ENCODE data around the gene ARFGEF2.

ARFGEF2 gene

DNA sequence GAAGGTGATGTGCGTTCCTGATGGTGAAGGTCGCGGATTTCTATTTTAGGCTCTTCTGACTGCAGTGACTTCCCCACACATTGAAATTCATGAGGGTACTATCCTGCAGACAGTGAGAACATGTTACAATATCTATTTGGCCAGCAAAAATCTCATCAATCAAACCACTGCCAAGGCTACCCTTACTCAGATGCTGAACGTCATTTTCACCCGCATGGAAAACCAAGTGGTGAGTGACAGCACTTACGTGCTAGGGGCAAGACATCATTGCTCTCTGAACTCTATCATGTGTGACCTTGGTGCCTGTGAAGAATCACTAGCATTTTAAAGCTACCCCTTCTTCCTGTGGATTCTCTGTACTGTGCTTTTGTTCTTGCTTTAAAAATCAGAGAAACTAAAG lies 31.1 kb downstream of the ARFGEF2 start:
- H3K27me3 ChIP-seq (replicated peaks; ENCODE audit: control insufficient read depth, insufficient read depth, low read length), result no peaks in the 10 kb centered on the region
- no peak for DNase-seq (ENCODE audit: extremely low read depth, insufficient read length)
- H3K36me3 ChIP-seq (ENCODE audit: control insufficient read depth, insufficient read depth, low read length), result peaks cover 33% of the 10 kb centered on the region
- TF ChIP-seq, protein P1, sequence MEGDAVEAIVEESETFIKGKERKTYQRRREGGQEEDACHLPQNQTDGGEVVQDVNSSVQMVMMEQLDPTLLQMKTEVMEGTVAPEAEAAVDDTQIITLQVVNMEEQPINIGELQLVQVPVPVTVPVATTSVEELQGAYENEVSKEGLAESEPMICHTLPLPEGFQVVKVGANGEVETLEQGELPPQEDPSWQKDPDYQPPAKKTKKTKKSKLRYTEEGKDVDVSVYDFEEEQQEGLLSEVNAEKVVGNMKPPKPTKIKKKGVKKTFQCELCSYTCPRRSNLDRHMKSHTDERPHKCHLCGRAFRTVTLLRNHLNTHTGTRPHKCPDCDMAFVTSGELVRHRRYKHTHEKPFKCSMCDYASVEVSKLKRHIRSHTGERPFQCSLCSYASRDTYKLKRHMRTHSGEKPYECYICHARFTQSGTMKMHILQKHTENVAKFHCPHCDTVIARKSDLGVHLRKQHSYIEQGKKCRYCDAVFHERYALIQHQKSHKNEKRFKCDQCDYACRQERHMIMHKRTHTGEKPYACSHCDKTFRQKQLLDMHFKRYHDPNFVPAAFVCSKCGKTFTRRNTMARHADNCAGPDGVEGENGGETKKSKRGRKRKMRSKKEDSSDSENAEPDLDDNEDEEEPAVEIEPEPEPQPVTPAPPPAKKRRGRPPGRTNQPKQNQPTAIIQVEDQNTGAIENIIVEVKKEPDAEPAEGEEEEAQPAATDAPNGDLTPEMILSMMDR (IDR thresholded peaks at IDR 0.05; ENCODE audit: insufficient read depth, low read length, poor library complexity, severe bottlenecking), result no peak
- no peak overlapping the region for H3K4me3 ChIP-seq (replicated peaks; ENCODE audit: low read depth, low read length)

DNA sequence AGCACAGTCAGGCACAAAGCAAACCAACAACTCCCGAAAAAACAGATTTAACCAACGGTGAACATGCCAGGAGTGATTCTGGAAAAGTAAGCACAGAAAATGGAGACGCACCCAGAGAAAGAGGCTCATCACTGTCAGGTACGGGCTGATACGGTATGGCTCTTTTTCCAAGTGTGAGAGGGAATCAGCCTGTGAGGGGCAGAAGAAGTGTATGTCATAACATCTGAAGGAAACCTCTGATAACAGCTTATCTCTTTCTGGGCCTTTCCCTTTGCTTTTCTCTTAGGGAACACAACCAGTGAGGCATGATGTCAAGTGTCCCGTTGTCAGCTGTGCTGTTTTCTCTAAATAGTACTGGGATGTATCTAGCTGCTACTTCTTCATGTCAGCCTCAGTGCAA lies 32.1 kb downstream of the ARFGEF2 start:
- TF ChIP-seq, protein P1 (IDR thresholded peaks at IDR 0.05; ENCODE audit: insufficient read depth, low read length, poor library complexity, severe bottlenecking), result no peak
- H3K4me3 ChIP-seq (replicated peaks; ENCODE audit: low read depth, low read length), result no peak overlapping the region
- DNase-seq (ENCODE audit: extremely low read depth, insufficient read length), result no peak

DNA sequence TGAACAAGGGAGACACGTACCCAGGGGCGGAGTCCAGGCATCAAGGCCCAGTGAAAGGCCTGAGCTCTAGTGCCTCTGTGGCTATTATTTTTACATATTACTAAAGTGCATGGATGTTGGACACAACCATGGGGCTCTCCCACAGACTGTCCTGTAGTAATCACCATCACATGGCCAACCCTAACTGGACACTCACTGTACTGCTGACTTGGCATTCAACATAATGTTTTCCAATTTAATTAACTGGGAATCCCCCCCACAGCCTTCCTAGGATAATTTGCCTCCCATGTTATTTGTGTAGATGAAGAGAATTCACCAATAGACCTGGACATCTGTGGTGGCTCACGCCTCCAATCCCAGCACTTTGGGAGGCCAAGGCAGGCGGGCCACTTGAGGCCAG lies 34.5 kb downstream of the ARFGEF2 start:
- TF ChIP-seq, protein P1 (IDR thresholded peaks at IDR 0.05; ENCODE audit: insufficient read depth, low read length, poor library complexity, severe bottlenecking), result no peak
- Histone ChIP-seq H3K27me3 (replicated peaks; ENCODE audit: control insufficient read depth, insufficient read depth, low read length) (no peaks in the 10 kb centered on the region), H3K4me3 (replicated peaks; ENCODE audit: low read depth, low read length) (no peak overlapping the region), H3K36me3 (ENCODE audit: control insufficient read depth, insufficient read depth, low read length) (peaks cover 25% of the 10 kb centered on the region)
- no peak for DNase-seq (ENCODE audit: extremely low read depth, insufficient read length)

More for the DNA sequence above, 32.1 kb downstream of the ARFGEF2 start:
- Histone ChIP-seq H3K27me3 (replicated peaks; ENCODE audit: control insufficient read depth, insufficient read depth, low read length) (no peaks in the 10 kb centered on the region), H3K36me3 (ENCODE audit: control insufficient read depth, insufficient read depth, low read length) (peaks cover 29% of the 10 kb centered on the region)

DNA sequence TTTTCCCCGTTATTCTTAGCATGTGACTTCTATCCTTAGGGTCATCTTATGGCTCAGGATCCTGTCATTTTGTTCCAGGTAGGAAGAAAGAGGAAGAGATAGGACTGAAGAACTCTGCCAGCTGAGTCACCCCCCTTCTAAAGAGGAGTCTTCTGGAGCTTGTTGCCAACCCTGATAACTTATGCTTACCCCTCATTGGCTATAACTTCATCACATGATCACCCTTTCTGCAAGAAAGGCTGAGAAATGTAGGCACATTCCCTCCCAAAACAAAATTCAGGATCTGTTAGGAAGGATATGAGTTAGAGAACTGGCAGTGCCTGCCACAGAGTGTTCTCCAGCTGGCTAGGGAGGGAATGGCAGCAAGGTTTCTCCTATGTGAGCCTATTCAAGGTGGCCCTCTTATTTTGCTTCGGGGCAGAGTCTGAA lies 35.6 kb downstream of the ARFGEF2 start:
- H3K36me3 ChIP-seq (ENCODE audit: control insufficient read depth, insufficient read depth, low read length), result peaks cover 23% of the 10 kb centered on the region
- no peak for DNase-seq (ENCODE audit: extremely low read depth, insufficient read length)
- no peaks in the 10 kb centered on the region for H3K27me3 ChIP-seq (replicated peaks; ENCODE audit: control insufficient read depth, insufficient read depth, low read length)
- TF ChIP-seq, protein P1 (IDR thresholded peaks at IDR 0.05; ENCODE audit: insufficient read depth, low read length, poor library complexity, severe bottlenecking), result no peak
- H3K4me3 ChIP-seq (replicated peaks; ENCODE audit: low read depth, low read length), result no peak overlapping the region

DNA sequence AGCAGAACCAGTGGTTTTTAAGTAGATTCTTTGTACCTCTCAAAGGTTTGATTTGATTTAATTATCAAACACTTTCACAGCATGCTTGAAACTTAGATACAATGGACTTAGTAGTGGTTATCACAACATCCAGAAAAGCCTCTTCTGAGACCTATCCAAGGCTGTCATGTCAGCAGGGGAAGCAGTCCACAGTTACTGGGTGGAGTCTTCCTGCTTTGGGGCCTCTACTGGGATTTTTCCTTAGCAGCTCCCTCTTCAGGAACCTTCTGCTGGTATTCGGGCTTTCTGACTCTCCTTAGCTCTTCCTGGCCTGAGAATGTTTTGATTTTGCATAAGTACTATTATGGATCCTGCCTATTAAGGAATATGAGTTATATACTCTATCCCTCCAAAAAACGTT lies 36.0 kb downstream of the ARFGEF2 start:
- DNase-seq (ENCODE audit: extremely low read depth, insufficient read length), result no peak
- Histone ChIP-seq H3K4me3 (replicated peaks; ENCODE audit: low read depth, low read length) (no peak overlapping the region), H3K27me3 (replicated peaks; ENCODE audit: control insufficient read depth, insufficient read depth, low read length) (no peaks in the 10 kb centered on the region), H3K36me3 (ENCODE audit: control insufficient read depth, insufficient read depth, low read length) (peaks cover 22% of the 10 kb centered on the region)
- TF ChIP-seq, protein P1 (IDR thresholded peaks at IDR 0.05; ENCODE audit: insufficient read depth, low read length, poor library complexity, severe bottlenecking), result no peak

DNA sequence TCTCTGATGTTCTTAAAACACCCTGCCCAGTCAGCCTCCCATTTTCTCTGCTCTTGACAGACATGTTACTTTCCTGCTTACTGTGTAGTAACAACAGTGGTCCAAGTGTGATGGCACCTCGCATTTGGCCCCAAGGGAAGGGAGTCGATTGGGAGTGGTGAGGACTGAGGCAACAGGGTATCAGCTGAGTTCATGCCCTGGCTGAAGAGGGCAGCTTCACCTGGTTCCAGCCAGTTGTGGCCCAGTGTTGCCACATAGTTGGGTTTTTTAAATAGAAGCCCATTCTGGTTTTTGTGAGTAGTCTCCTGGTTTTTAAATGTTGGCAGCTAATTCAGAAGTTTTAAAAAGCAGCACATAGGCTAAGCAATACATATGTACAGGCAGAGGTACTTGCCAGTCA lies 37.2 kb downstream of the ARFGEF2 start:
- TF ChIP-seq, protein P1 (IDR thresholded peaks at IDR 0.05; ENCODE audit: insufficient read depth, low read length, poor library complexity, severe bottlenecking), result no peak
- Histone ChIP-seq H3K4me3 (replicated peaks; ENCODE audit: low read depth, low read length) (no peak overlapping the region), H3K36me3 (ENCODE audit: control insufficient read depth, insufficient read depth, low read length) (peaks cover 20% of the 10 kb centered on the region), H3K27me3 (replicated peaks; ENCODE audit: control insufficient read depth, insufficient read depth, low read length) (no peaks in the 10 kb centered on the region)
- no peak for DNase-seq (ENCODE audit: extremely low read depth, insufficient read length)
